GM12873 (cell line): ENCODE measurements around the gene NDUFB6.

Source experiments
- TF ChIP-seq, protein P1 (sequence below): IDR thresholded peaks from 2 replicates; pipeline ENCODE4 v1.5.1; 2012; ENCODE audit warnings: low read depth, mild to moderate bottlenecking, moderate library complexity, low read length, control low read depth; ENCODE audit not compliant: insufficient read depth; ENCODE audit errors: missing control alignments

The NDUFB6 gene

DNA sequence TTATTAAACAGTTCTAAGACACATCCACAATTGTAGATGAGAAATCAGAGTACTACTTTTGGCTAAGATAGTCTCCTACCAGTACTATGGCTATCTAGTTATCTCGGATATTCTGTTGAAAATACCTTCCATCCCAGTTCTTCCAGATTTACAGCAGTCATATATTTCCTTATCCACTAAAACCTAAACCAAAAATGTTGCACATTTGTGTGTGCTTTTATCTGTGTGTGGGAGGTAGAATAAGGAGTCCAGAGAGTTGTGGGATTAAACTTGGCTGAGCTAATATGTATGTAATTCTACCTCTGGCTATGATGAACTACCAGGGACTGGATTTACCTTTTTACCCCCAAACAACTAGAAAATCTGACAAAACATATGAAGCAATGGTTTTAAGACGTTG, 17.5 kb upstream of the NDUFB6 start:
- TF ChIP-seq, protein P1, sequence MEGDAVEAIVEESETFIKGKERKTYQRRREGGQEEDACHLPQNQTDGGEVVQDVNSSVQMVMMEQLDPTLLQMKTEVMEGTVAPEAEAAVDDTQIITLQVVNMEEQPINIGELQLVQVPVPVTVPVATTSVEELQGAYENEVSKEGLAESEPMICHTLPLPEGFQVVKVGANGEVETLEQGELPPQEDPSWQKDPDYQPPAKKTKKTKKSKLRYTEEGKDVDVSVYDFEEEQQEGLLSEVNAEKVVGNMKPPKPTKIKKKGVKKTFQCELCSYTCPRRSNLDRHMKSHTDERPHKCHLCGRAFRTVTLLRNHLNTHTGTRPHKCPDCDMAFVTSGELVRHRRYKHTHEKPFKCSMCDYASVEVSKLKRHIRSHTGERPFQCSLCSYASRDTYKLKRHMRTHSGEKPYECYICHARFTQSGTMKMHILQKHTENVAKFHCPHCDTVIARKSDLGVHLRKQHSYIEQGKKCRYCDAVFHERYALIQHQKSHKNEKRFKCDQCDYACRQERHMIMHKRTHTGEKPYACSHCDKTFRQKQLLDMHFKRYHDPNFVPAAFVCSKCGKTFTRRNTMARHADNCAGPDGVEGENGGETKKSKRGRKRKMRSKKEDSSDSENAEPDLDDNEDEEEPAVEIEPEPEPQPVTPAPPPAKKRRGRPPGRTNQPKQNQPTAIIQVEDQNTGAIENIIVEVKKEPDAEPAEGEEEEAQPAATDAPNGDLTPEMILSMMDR = no peak

DNA sequence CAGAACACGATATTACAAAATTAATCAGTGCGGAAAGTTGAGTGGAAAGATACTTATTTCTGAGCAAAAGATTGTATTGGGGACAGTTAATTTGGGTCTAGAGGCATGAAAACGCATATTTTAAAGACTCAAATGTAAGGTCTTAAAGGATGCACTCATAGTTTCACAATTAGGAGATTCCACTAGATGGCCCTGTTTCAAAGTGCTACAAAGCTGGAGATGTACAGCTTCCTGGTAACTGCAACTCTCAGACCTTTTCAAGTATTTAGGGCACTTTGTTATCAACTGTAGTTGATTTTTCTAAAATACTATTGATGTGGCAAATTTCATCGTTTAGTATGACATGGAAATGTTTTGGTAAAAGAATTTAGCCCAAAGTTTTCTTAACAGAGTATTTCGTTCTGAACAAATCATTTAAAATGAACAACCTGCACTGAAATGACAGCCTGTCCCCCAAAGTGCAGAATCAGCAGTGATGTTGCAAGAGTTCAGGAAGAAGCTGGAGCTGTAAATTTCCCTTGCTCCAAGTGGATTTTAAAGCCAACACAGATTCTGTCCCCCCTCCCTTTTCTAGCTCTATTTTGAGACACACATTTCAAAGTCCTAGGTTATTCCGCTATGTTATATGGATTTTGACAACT, 16.2 kb upstream of the NDUFB6 start:
- TF ChIP-seq, protein P1 = peak; percentile 53

DNA sequence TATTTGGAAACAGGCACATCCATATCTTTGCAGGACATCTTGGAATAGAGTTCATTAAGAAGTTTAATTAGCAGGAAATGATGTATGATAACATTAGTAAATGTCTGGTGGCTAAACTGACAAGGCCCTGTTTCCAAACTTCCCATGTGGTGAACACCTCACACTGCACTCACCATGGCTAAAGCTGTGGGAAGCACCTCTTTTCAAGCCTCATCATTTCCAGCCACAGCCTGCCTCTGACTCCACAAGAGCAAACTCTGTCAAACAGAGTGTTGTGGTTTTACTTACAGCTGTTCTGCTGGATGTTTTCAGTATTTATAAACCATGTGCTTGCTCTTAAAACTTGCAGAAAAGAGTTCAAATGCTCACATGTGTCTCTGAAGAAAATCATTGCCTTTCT, 14.9 kb upstream of the NDUFB6 start:
- TF ChIP-seq, protein P1 = peak; percentile 20

DNA sequence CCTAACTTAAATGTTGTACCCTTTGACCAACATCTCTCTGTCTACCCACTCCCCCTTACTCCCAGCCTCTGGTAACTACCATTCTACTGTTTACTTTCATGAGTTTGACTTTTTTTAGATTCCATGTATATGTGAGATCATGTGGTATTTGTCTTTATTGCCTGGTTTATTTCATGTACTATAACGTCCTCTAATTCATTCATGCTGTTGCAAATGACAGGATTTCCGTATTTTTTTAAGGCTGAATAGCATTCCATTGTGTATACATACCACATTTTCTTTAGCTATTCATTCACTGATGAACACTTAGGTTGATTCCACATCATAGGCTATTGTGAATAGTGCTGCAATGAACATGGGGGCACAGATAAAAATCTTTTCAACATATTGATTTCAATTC, 11.8 kb upstream of the NDUFB6 start:
- TF ChIP-seq, protein P1 = no peak

DNA sequence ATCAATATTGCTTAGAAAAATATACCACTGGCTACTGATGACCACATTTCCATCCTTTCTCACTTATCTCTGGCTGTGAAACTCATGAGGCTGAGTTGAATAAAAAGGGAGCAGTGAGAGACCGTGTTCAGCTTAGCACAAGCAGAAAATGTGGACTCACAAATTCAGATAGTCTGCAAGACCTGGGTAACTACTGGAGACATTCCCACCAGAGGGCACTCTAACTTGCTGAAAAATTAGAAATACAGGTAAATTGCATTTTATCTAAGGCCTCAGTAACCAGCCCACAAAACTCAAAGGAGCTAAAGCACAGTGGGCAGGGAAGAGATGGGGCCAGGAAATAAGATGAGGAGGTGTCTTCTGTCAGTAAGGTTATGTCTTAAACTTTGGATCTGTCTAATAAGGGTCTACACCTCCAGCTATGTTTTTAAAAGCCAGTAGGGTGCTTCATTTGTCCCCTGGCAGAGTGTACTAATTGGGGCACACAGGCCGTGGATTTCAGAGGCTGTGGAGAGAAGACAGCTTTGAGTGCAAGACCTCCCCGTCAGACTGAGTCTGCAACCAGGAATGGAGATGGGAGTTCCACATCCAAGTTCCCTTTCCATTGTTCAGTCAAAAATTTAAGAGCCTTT, 8.7 kb upstream of the NDUFB6 start:
- TF ChIP-seq, protein P1 = peak; percentile 64

DNA sequence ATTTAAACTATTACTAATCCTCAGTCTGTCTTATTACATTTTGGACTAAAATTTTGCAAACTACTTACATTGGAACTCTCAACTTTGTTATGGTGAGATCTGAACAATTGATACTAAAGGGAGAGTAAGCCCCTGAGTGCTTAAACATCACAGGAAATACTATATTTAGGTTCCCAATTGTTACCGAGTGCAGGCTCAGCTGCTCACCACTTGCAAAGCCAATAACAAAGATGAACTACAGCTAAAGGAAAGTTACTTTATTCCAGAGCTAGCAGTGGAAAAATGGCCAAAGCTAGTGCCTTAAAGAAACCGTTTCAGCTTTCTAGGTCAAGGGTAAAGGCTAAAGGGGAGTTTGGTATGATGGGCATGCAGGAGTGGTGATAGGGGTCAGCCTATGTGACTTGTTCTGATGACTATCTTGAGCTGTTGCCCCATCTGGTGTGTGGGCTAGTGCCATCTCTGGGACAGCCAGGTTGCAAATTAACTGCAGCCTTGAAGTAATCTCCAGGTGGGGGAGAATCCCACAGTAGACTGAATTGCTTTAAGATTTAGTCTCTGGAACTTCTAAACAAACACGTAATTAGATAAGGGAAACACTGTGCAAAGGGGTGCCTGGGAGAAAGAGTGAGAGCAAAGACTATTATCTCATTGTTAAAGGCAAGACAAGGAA, 7.8 kb upstream of the NDUFB6 start:
- TF ChIP-seq, protein P1 = peak; percentile 3

DNA sequence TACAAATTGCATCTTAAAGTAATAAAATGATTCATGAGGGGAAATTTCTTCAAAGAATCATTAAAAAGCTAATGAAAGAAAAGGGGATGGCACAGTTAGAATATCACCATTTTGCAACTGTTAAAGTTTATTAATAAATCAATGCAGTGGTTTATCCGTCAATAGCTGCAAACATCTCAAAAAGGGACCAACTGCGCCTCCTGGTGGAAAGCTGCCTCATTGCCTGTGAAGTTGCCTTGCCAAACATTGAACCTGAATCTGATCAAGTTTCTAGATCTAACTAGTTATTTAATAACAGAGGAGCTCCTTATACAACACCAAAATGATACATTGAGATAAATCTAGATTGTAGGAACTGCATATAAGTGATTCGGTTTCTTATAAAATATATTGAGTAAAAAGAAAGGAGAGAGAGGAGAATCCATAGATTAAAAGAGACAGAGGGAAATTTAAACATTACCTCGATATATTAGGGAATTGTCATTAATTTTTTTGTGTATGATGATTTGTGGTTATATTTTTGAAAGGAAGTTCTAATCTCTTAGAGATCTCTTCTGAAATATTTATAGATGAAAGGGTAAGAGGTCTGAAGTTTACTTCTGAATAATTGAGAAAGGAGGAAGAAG, 6.9 kb upstream of the NDUFB6 start:
- TF ChIP-seq, protein P1 = peak; percentile 90
